Activated T-cell treated with anti-CD3 and anti-CD28 coated beads, Interleukin-2, amount 50 U/mL, for 48 hours (primary cell): ENCODE data around the gene MOGAT1.
"Not testable (repeated sequence)": the region's sequence is repeated elsewhere in the genome, so short reads cannot be mapped to it uniquely, and the experiment has no call there.

ENCODE experiments used
- DNase-seq, 2 experiments: peaks; one replicate each; pipeline ENCODE4 v3.0.0-alpha.2; 2020

Gene MOGAT1

DNA sequence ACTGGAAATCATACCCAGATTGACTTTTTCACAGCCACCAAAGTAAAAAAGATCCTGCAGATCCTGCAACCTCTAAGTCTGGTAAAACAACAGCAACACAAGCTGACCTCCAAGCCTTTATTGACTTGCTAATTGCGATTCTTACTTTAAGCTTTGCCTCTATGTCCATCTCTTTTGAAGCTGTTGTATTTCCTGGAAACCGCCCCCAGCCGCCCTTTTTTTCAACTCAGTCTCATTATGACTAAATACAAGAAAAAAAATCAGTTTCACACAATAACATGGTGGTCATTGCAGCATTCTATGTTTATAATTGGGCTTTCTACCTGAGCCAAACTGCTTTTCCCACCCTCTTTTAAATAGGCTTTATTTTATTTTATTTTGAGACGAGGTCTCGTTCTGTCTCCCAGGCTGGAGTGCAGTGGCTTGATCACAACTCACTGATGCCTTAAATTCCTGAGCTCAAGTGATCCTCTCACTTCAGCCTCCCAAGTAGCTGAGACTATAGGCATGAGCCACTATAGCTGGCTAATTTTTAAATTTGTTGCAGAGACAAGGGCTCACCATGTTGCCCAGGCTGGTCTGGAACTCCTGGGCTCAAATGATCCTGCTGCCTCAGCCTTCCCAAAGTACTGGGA is 76.2 kb downstream of the MOGAT1 start:
- DNase-seq = peak; percentile 32 to 33

GRCh38 chr2:222750533-222750932 is 79.1 kb downstream of the MOGAT1 start:
- no peak for DNase-seq

DNA sequence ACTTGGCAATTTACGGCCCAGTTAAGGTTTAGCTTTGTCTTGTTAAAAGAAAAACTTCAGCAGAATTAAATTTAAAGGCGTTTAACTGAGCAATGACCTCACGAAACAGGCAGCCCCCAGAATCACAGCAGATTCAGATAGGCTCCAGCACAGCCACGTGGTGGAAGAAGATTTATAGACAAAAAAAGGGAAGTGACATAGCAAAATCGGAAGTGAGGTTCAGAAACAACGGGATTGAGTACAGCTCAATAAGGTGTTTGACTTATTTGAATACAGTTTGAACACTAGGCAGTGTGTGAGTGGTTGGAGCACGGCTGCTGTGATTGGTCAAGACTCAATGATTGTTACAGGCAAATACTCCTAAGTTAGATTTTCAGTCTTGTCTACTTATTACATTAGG is 79.8 kb downstream of the MOGAT1 start:
- no peak for DNase-seq

- no peak for DNase-seq
Observed at GRCh38 chr2:222751821-222752719, 80.6 kb downstream of the MOGAT1 start.

DNA sequence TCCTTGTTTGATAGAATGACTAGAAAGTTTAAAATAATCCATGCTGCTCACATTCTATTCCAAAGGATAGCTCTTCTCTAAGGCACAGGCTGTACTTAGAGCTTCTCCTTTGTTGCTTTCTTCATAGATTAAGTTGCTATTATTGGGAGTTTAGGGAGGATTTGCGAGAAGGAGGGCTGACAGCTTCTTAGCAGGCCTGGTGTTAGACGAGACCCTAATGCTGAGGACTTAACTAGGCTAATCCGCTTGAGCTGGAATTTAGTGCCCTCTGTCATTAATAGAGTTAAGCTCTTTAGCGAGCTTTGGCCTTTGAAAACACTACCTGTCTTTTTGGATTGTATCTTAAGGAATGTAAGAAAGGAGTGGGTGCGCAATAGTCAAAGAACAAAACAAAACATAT is 81.3 kb downstream of the MOGAT1 start:
- no peak for DNase-seq

GRCh38 chr2:222753251-222753824 is 81.9 kb downstream of the MOGAT1 start:
- no peak for DNase-seq

DNA sequence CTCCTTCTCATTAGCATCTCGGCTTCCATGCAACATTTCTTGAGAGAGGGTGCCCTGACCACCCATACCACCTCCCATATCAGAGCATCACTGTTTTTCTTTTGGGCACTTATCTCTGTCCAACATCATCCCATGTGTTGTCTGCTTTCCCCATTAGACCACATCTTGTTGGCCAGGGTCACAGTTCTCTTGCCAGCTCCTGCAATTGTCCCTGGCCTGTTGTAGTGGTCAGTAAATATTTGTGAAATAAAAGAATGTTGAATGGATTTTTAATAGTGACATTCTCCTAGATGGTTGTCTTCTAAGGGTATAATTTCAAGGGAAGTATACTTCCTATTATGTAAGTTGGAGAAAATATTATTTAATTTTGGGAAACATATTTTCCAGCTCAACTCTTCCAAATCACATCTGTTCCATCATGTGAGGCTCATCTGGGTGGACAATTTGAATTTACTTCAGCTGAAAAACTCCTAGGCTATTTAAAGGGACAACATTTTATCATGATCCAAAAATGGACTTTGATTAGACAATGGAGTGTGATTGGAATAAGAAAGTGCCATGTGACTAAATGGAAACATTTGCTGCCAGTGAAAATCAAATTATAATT is 83.0 kb downstream of the MOGAT1 start:
- DNase-seq = no peak

- not testable (repeated sequence) for DNase-seq
Observed at GRCh38 chr2:222755593-222755992, 84.1 kb downstream of the MOGAT1 start.

GRCh38 chr2:222756362-222756831 is 84.9 kb downstream of the MOGAT1 start:
- DNase-seq = no peak

DNA sequence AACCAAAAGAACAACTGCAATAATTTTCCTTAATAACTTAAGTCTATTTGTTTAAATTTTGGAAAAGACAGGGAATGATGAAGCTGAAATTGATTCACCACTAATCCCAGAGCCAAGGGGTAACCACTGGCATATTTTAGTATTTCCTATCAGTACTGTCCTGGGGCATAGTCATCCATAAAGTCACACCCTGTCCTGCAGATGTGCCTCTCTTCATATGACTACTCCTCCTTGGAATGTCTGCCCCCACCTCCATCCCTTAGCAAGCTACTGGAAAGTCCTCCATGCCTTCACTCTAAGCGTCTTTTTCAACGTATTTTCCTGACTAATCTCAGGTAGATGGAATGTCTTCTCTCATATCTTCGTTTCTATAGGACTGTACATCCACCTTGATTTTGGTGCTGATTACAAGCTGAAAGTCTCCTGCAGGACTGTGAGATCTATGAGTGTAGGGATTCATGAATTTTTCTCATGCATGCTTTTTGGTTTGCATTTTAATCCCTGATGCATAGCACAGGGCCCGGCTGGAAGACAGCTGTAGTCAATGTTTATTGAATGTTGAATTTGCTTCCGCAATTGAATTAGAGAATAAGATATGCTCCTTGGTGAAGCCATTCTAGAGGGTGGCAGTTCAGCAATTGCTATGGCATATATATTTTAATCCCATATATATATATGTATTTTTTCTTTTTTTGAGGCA is 85.6 kb downstream of the MOGAT1 start:
- DNase-seq = no peak
